Activated effector memory CD4-positive, alpha-beta T cell treated with Interleukin-2 at 50 U/mL for 16 hours (primary cell): Measurements from ENCODE around the gene FKBP1A.
A peak's percentile ranks its signal among the peaks of the same experiment; 100 is the strongest.

Source experiments
- DNase-seq: peaks from one replicate; pipeline ENCODE4 v3.0.0-alpha.2; 2020

The FKBP1A gene

GRCh38 chr20:1392693-1393506, at the start of gene FKBP1A:
FKBP1A (minus strand) TSS chr20:1393054; CDS start chr20:1392998, 56 bp downstream.
- DNase-seq: peak; percentile 92

- DNase-seq: no peak
Observed at GRCh38 chr20:1442304-1442703, 49.5 kb upstream of the FKBP1A start.

GRCh38 chr20:1441133-1441532, 48.3 kb upstream of the FKBP1A start:
- no peak for DNase-seq

- DNase-seq: no peak
Observed at GRCh38 chr20:1440024-1440423, 47.2 kb upstream of the FKBP1A start.

GRCh38 chr20:1438361-1438760, 45.5 kb upstream of the FKBP1A start:
- no peak for DNase-seq

- peak; percentile 59 for DNase-seq
Observed at GRCh38 chr20:1437235-1437904, 44.5 kb upstream of the FKBP1A start.

- DNase-seq: no peak
Observed at GRCh38 chr20:1436263-1436662, 43.4 kb upstream of the FKBP1A start.

GRCh38 chr20:1435337-1435699, 42.5 kb upstream of the FKBP1A start:
- DNase-seq: no peak

GRCh38 chr20:1434571-1435336, 41.9 kb upstream of the FKBP1A start:
- DNase-seq: peak; percentile 39

- DNase-seq: no peak
Observed at GRCh38 chr20:1431158-1431557, 38.3 kb upstream of the FKBP1A start.

- DNase-seq: no peak
Observed at GRCh38 chr20:1430004-1430451, 37.2 kb upstream of the FKBP1A start.

GRCh38 chr20:1429143-1429728, 36.4 kb upstream of the FKBP1A start:
- DNase-seq: no peak

GRCh38 chr20:1427457-1428054, 34.7 kb upstream of the FKBP1A start:
- no peak for DNase-seq

GRCh38 chr20:1426231-1426849, 33.5 kb upstream of the FKBP1A start:
- DNase-seq: no peak

GRCh38 chr20:1424336-1424735, 31.5 kb upstream of the FKBP1A start:
- no peak for DNase-seq

GRCh38 chr20:1423625-1424106, 30.8 kb upstream of the FKBP1A start:
- DNase-seq: no peak

GRCh38 chr20:1423206-1423605, 30.4 kb upstream of the FKBP1A start:
- no peak for DNase-seq

- no peak for DNase-seq
Observed at GRCh38 chr20:1422753-1423152, 29.9 kb upstream of the FKBP1A start.

GRCh38 chr20:1420066-1420465, 27.2 kb upstream of the FKBP1A start:
- DNase-seq: no peak

GRCh38 chr20:1418350-1418749, 25.5 kb upstream of the FKBP1A start:
- no peak for DNase-seq

GRCh38 chr20:1417790-1418189, 24.9 kb upstream of the FKBP1A start:
- DNase-seq: no peak

- no peak for DNase-seq
Observed at GRCh38 chr20:1417273-1417672, 24.4 kb upstream of the FKBP1A start.
